Trophoblast cell (in vitro differentiated cells and primary cell): ENCODE measurements around the gene MRGPRD.

ENCODE experiments used
- DNase-seq, 2 donors: peaks; one replicate each; pipeline ENCODE4 v3.0.0-alpha.2; 2016
- H2AFZ ChIP-seq: 2 replicates; pipeline ENCODE4 v1.6.1; 2013; ENCODE audit warnings: low read length, moderate library complexity, mild to moderate bottlenecking; ENCODE audit not compliant: insufficient read depth, poor library complexity
- H2AK5ac ChIP-seq: 2 replicates; pipeline ENCODE4 v1.6.1; 2013; ENCODE audit warnings: mild to moderate bottlenecking, low read length
- H2BK120ac ChIP-seq: 2 replicates; pipeline ENCODE4 v1.6.1; 2013; ENCODE audit warnings: low read length, mild to moderate bottlenecking, moderate library complexity; ENCODE audit not compliant: insufficient read depth, poor library complexity
- H2BK12ac ChIP-seq: 2 replicates; pipeline ENCODE4 v1.6.1; 2013; ENCODE audit warnings: mild to moderate bottlenecking, low read length, moderate library complexity
- H2BK5ac ChIP-seq: 2 replicates; pipeline ENCODE4 v1.6.1; 2013; ENCODE audit warnings: low read length, low read depth, moderate library complexity, mild to moderate bottlenecking; ENCODE audit not compliant: poor library complexity
- H3K14ac ChIP-seq: 2 replicates; pipeline ENCODE4 v1.6.1; 2013; ENCODE audit warnings: mild to moderate bottlenecking, low read length
- H3K18ac ChIP-seq: 2 replicates; pipeline ENCODE4 v1.6.1; 2013; ENCODE audit warnings: mild to moderate bottlenecking, low read length
- H3K23ac ChIP-seq: 2 replicates; pipeline ENCODE4 v1.6.1; 2013; ENCODE audit warnings: low read length
- H3K27ac ChIP-seq: 2 replicates; pipeline ENCODE4 v1.5.1; 2013; ENCODE audit warnings: low read depth, mild to moderate bottlenecking, inconsistent platforms, low read length, moderate library complexity
- H3K27me3 ChIP-seq: 2 replicates; pipeline ENCODE4 v1.6.1; 2013; ENCODE audit warnings: inconsistent platforms, mild to moderate bottlenecking, low read length, moderate library complexity; ENCODE audit not compliant: insufficient read depth
- H3K36me3 ChIP-seq, 2 experiments: 1 replicate in 1 of 2; 2 replicates in 1 of 2; pipeline ENCODE4 v1.6.1; 2013; ENCODE audit warnings: low read length in 2 of 2, mild to moderate bottlenecking in 2 of 2, moderate library complexity in 1 of 2; ENCODE audit not compliant: insufficient read depth in 2 of 2, control insufficient read depth in 1 of 2
- H3K4ac ChIP-seq: 2 replicates; pipeline ENCODE4 v1.6.1; 2013; ENCODE audit warnings: low read depth, mild to moderate bottlenecking, low read length, moderate library complexity
- H3K4me1 ChIP-seq, 2 experiments: 1 replicate in 1 of 2; 2 replicates in 1 of 2; pipeline ENCODE4 v1.6.1; 2013; ENCODE audit warnings: low read length in 2 of 2, mild to moderate bottlenecking in 2 of 2, moderate library complexity in 1 of 2; ENCODE audit not compliant: insufficient read depth in 2 of 2, control insufficient read depth in 1 of 2
- H3K4me2 ChIP-seq: 2 replicates; pipeline ENCODE4 v1.6.1; 2013; ENCODE audit warnings: inconsistent platforms, mild to moderate bottlenecking, low read length, moderate library complexity
- H3K4me3 ChIP-seq: 2 replicates; pipeline ENCODE4 v1.5.1; 2013; ENCODE audit warnings: mild to moderate bottlenecking, low read depth, low read length, inconsistent platforms
- H3K79me1 ChIP-seq: one replicate; pipeline ENCODE4 v1.6.1; 2013; ENCODE audit warnings: low read length
- H3K79me2 ChIP-seq: 2 replicates; pipeline ENCODE4 v1.6.1; 2013; ENCODE audit warnings: low read length, mild to moderate bottlenecking; ENCODE audit not compliant: control insufficient read depth, insufficient read depth, poor library complexity
- H3K9ac ChIP-seq: 2 replicates; pipeline ENCODE4 v1.6.1; 2013; ENCODE audit warnings: mild to moderate bottlenecking, low read length
- H3K9me3 ChIP-seq: 2 replicates; pipeline ENCODE4 v1.6.1; 2013; ENCODE audit warnings: low read depth, mild to moderate bottlenecking, control low read depth, inconsistent platforms, low read length; ENCODE audit not compliant: insufficient read depth
- H4K12ac ChIP-seq: 2 replicates; pipeline ENCODE4 v1.6.1; 2013; ENCODE audit warnings: low read depth, mild to moderate bottlenecking, low read length, moderate library complexity
- H4K8ac ChIP-seq: 2 replicates; pipeline ENCODE4 v1.6.1; 2013; ENCODE audit warnings: low read depth, mild to moderate bottlenecking, low read length, moderate library complexity
- H4K91ac ChIP-seq: one replicate; pipeline ENCODE4 v1.6.1; 2013; ENCODE audit warnings: low read depth, mild to moderate bottlenecking, low read length, moderate library complexity
- WGBS: extraction: QIAGEN DNeasy Blood & Tissue Kit; methylation state at CpG from one replicate; pipeline ENCODE4 v1.1.7; 2013; ENCODE audit warnings: missing lambda C conversion rate; ENCODE audit not compliant: insufficient read length, insufficient coverage; ENCODE audit errors: extremely low coverage; 5-methylcytosine and 5-hydroxymethylcytosine counted together

Gene MRGPRD

DNA sequence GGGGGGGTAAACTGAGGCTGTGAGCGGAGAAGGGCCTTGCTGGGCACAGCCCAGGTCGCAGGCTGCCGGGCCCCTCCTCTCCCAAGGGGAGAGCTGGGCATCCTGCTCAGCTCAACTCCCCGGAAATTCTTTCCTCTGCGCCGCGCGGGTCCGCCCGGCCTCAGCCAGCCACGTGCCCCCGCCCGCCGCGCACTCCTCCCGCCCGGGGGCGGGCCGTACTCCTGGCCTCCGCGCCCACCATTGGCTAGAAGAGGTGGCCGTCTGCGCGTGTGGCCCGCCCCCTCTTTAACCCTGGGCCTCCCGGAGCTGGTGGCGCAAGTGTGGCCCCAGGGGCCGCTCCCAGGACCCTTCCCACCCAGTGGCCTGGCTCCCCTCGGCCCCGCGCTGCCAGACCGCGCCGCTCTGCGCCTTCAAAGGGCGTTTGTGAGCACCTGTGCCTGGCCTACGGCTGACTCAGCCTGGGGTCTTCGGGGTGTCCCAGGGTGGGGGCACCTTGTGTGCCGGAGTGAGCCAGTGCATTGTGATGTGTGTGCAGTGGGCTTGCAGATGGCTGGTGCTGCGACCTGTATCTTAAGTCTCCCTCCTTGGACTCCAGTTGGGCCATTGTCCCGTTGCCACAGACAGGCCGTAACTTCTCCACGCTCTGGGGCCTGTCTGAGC, 30.3 kb upstream of the MRGPRD start:
- Histone ChIP-seq H3K9ac (no peak overlapping the region), H3K23ac (no peak overlapping the region), H3K79me1 (peaks cover 2% of the 10 kb centered on the region), H3K18ac (no peak overlapping the region), H3K4me2 (peak overlapping the region; percentile 52), H2AK5ac (no peak overlapping the region), H3K27me3 (no peaks in the 10 kb centered on the region), H2BK12ac (peak overlapping the region; percentile 0), H3K36me3 (no peaks in the 10 kb centered on the region), H2BK120ac (no peak overlapping the region), H4K91ac (peak overlapping the region; percentile 45), H3K4ac (no peak overlapping the region), H3K27ac (no peak overlapping the region), H3K4me3 (no peak overlapping the region), H3K4me1 (peaks cover 32 to 38% of the 10 kb centered on the region in 2 experiments), H4K12ac (no peak overlapping the region), H2AFZ (no peak overlapping the region), H4K8ac (peak overlapping the region; percentile 1), H3K14ac (no peak overlapping the region), H3K9me3 (peaks cover 3% of the 10 kb centered on the region), H3K79me2 (no peaks in the 10 kb centered on the region), H2BK5ac (no peak overlapping the region)
- WGBS = no CpG with 5 or more reads among the region's 43 CpGs
- DNase-seq = peak in 1 of 2 donors; percentile 37

DNA sequence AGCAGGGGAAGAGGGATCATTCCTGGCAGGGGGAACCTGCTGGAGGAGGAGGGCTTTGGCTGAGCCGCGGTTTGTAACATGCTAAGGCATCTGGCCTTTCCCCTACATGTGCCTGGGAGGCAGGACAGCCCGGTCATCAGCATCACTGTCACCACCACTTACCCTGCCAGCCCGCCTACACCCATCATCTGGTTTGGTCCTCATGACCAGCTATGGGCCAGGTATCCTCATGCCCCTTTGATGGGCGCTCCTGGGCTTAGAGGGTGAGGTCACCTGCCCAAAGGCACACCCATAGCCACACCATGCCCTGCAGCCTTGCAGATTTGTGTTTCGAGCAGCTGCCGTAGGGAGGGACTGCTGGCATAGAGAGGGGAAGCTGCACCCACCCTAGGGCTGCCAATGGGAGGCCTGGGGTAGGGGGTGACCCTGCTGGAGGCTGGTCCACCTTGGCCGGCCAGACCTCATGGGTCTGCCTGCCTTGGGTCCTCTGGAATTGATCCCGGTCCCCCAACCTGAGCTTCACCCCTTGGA, 29.6 kb upstream of the MRGPRD start:
- Histone ChIP-seq H2BK5ac (no peak overlapping the region), H3K4me1 (peaks cover 32 to 38% of the 10 kb centered on the region in 2 experiments), H3K4ac (no peak overlapping the region), H4K91ac (no peak overlapping the region), H3K9ac (no peak overlapping the region), H4K12ac (no peak overlapping the region), H3K23ac (no peak overlapping the region), H3K4me2 (peak overlapping the region; percentile 52), H3K79me1 (peaks cover 2% of the 10 kb centered on the region), H3K79me2 (no peaks in the 10 kb centered on the region), H3K27me3 (no peaks in the 10 kb centered on the region), H2BK12ac (peak overlapping the region; percentile 42), H2BK120ac (no peak overlapping the region), H3K4me3 (peak overlapping the region; percentile 14), H3K14ac (no peak overlapping the region), H3K36me3 (no peaks in the 10 kb centered on the region), H3K18ac (no peak overlapping the region), H2AK5ac (peak overlapping the region; percentile 37), H3K9me3 (no peaks in the 10 kb centered on the region), H4K8ac (peak overlapping the region; percentile 1), H3K27ac (no peak overlapping the region), H2AFZ (no peak overlapping the region)
- peak; percentile 11 to 31 for DNase-seq
- WGBS = no CpG with 5 or more reads among the region's 9 CpGs

DNA sequence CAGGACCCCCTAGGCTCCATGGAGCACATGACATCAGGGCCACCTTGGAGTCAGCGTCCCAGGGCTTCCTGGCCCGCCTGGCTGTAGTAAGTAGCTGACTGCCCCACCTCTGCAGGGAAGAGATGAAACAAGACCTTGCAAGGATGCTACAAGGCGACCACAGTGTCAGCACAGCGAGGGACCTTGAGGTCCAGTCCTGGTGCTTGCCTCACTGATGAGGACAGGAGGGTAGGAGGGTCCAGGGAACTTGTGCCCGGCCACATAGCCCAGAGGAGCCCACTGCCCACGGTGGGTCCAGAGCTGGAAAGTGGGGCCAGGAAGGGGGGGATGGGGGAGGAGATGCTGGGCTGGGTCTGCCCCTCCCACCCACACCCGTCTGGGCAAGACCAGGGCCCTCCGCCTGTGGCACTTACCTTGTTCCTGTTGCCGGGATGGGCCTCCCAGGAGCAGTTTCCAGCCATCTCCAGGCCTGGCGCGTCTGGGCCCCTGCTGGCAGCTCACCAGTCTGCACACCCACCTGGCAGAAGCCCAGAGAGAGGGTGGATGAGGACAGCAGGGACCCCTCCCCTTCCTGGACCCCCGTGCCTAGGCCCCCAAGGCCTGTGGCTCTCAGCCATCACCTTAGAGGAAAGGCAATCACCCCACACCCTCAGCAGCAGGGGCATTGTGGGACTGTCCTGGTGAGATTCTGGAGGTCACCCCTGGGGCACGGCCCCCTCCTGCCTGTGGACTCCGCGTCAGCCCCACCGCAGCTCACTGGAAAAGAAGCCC, 28.8 kb upstream of the MRGPRD start:
- no CpG with 5 or more reads among the region's 16 CpGs for WGBS
- no peak overlapping the region for H4K8ac ChIP-seq
- peak overlapping the region; percentile 13 for H4K91ac ChIP-seq
- H3K9me3 ChIP-seq = no peaks in the 10 kb centered on the region
- H3K79me1 ChIP-seq = peaks cover 2% of the 10 kb centered on the region
- no peaks in the 10 kb centered on the region for H3K36me3 ChIP-seq
- no peak overlapping the region for H2AFZ ChIP-seq
- no peak overlapping the region for H2BK5ac ChIP-seq
- H3K18ac ChIP-seq = no peak overlapping the region
- H3K4ac ChIP-seq = no peak overlapping the region
- no peak for DNase-seq
- H4K12ac ChIP-seq = no peak overlapping the region
- H3K27ac ChIP-seq = no peak overlapping the region
- no peak overlapping the region for H2BK120ac ChIP-seq
- H3K4me2 ChIP-seq = no peak overlapping the region
- peaks cover 32 to 38% of the 10 kb centered on the region in 2 experiments for H3K4me1 ChIP-seq
- H3K14ac ChIP-seq = no peak overlapping the region
- H2BK12ac ChIP-seq = no peak overlapping the region
- no peak overlapping the region for H3K4me3 ChIP-seq
- H2AK5ac ChIP-seq = peak overlapping the region; percentile 23
- no peak overlapping the region for H3K9ac ChIP-seq
- no peaks in the 10 kb centered on the region for H3K27me3 ChIP-seq
- no peak overlapping the region for H3K23ac ChIP-seq
- no peaks in the 10 kb centered on the region for H3K79me2 ChIP-seq

DNA sequence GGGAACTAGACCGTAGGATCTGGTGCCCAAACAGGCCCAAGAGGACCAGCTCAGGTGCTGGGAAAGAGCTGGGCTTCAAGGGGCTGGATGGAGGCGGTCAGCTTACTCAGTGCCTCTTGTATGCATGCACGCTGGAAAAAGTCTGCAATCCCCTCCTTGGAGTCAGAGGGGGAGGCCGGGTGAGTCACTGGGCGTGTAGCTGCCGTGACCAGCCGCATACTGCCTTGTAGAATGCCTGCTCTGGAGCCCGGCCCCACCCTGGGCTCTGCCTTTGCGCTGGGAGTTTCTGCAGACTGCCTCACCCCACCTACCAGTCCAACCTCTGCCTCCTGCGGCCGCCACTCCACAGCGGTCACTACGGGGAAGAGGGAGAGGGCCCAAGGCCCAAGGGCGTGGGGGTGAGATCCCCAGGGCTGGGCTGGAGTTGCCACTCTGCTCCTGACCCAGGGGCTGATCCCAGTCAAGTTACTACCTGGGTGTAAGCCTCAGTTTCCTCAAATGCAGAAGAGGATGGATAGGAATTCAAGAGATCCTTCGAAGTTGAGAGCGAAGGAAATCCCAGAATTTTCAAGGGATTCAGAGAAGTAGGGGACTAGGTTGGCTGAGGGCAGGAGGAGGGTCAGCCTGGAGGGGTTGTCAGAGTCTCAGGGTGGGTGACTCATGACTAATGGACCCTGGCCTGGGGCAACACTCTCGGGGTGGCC, 28.1 kb upstream of the MRGPRD start:
- Histone ChIP-seq H3K27me3 (no peaks in the 10 kb centered on the region), H3K14ac (peak overlapping the region; percentile 22), H3K36me3 (no peaks in the 10 kb centered on the region), H3K4me3 (no peak overlapping the region), H3K27ac (no peak overlapping the region), H2BK5ac (no peak overlapping the region), H2BK120ac (no peak overlapping the region), H3K18ac (no peak overlapping the region), H4K12ac (no peak overlapping the region), H3K23ac (no peak overlapping the region), H3K9me3 (no peaks in the 10 kb centered on the region), H3K79me1 (peaks cover 2% of the 10 kb centered on the region), H3K4me2 (no peak overlapping the region), H2AK5ac (no peak overlapping the region), H3K4ac (no peak overlapping the region), H4K8ac (no peak overlapping the region), H3K79me2 (no peaks in the 10 kb centered on the region), H2AFZ (no peak overlapping the region), H4K91ac (no peak overlapping the region), H3K9ac (no peak overlapping the region), H2BK12ac (no peak overlapping the region), H3K4me1 (peaks cover 31 to 35% of the 10 kb centered on the region in 2 experiments)
- DNase-seq = peak; percentile 82 to 83
- no CpG with 5 or more reads among the region's 17 CpGs for WGBS
